A673 (cell line): ENCODE measurements around the gene RPAP3. TPM values are rescaled to one million over a fixed set of nuclear protein-coding genes. Genes with fewer than 3 reads are reported as not detected.

Source experiments
- BruUV-seq: library from RNA; stranded (reverse); fragments of 400-500 nt; replicated peaks from 2 replicates; lab custom pipeline; 2021; lab: Mats Ljungman, UMichigan
- CTCF ChIA-PET: fragments of 300-600 bp; sonication (Branson Sonifier 250); formaldehyde crosslinking; loops from one replicate; lab custom pipeline; 2022; ENCODE audit warnings: antibody characterized with exemption; lab: Charles Lee
- POLR2A ChIA-PET: fragments of 300-600 bp; sonication (Branson Sonifier 250); formaldehyde crosslinking; loops from one replicate; lab custom pipeline; 2022; ENCODE audit warnings: antibody characterized with exemption; ENCODE audit not compliant: low non-redundant PET; lab: Charles Lee
- DNase-seq: peaks from one replicate; pipeline ENCODE4 v3.0.0-alpha.2; 2015; ENCODE audit warnings: low spot score
- H3K27ac ChIP-seq: fragments of 200-600 bp; sonication (generic); 2 replicates; pipeline ENCODE4 v1.5.1; 2016; ENCODE audit warnings: mixed run types, low read depth, mild to moderate bottlenecking, mixed read lengths, antibody characterized with exemption, low read length; ENCODE audit not compliant: poor library complexity, severe bottlenecking
- H3K27me3 ChIP-seq: fragments of 200-600 bp; sonication (generic); replicated peaks from 2 replicates; pipeline ENCODE4 v1.6.1; 2017; ENCODE audit warnings: mixed run types, low read depth, mild to moderate bottlenecking, mixed read lengths, antibody characterized with exemption, low read length; ENCODE audit not compliant: insufficient read depth, poor library complexity
- H3K36me3 ChIP-seq: fragments of 200-600 bp; sonication (generic); 2 replicates; pipeline ENCODE4 v1.6.1; 2016; ENCODE audit warnings: mixed run types, mild to moderate bottlenecking, mixed read lengths, antibody characterized with exemption, low read length; ENCODE audit not compliant: insufficient read depth, poor library complexity, severe bottlenecking
- H3K4me1 ChIP-seq: fragments of 200-600 bp; sonication (generic); 2 replicates; pipeline ENCODE4 v1.6.1; 2017; ENCODE audit warnings: mixed run types, mild to moderate bottlenecking, mixed read lengths, antibody characterized with exemption, low read length; ENCODE audit not compliant: insufficient read depth, poor library complexity, severe bottlenecking
- H3K4me3 ChIP-seq: fragments of 200-600 bp; sonication (generic); 2 replicates; pipeline ENCODE4 v1.5.1; 2016; ENCODE audit warnings: low read depth, mixed run types, mild to moderate bottlenecking, mixed read lengths, low read length; ENCODE audit not compliant: poor library complexity, severe bottlenecking
- H3K9me3 ChIP-seq: fragments of 200-600 bp; sonication (generic); 2 replicates; pipeline ENCODE4 v1.6.1; 2016; ENCODE audit warnings: mixed run types, low read depth, mild to moderate bottlenecking, mixed read lengths, antibody characterized with exemption, low read length; ENCODE audit not compliant: poor library complexity, severe bottlenecking
- EZH2 ChIP-seq: fragments of 200-600 bp; sonication (generic); IDR thresholded peaks from 2 replicates; pipeline ENCODE4 v1.6.1; 2017; ENCODE audit warnings: borderline replicate concordance, low read depth, mild to moderate bottlenecking, mixed read lengths, antibody characterized with exemption, low read length; ENCODE audit not compliant: poor library complexity, severe bottlenecking
- intact Hi-C: fragments of 100-400 bp; cut with micrococcal nuclease; formaldehyde crosslinking; loops from one replicate; pipeline ENCODE4 v1.10.0; 2022; ENCODE audit not compliant: unreplicated experiment
- total RNA-seq: library from RNA; stranded (reverse); gene quantifications from 2 replicates; pipeline ENCODE4 v1.2.3, GENCODE V29; 2021
- TF ChIP-seq, protein P1 (sequence below): fragments of 300-800, 200-600 bp; sonication (generic); conservative IDR thresholded peaks from 2 replicates; pipeline ENCODE4 v1.5.1; 2017; ENCODE audit warnings: low read depth, mild to moderate bottlenecking, antibody characterized with exemption, low read length, moderate library complexity, mixed read lengths

The RPAP3 gene
- total RNA-seq, 1 experiment from 2014 or later = 81.1 TPM

- POLR2A ChIA-PET = no interaction called here
- H3K9me3 ChIP-seq = no peaks in the 10 kb centered on the region
- intact Hi-C loops = no loop called here
- CTCF ChIA-PET = no interaction called here
- H3K27ac ChIP-seq = no peak overlapping the region
- TF ChIP-seq EZH2 = no peak
- TF ChIP-seq, protein P1, sequence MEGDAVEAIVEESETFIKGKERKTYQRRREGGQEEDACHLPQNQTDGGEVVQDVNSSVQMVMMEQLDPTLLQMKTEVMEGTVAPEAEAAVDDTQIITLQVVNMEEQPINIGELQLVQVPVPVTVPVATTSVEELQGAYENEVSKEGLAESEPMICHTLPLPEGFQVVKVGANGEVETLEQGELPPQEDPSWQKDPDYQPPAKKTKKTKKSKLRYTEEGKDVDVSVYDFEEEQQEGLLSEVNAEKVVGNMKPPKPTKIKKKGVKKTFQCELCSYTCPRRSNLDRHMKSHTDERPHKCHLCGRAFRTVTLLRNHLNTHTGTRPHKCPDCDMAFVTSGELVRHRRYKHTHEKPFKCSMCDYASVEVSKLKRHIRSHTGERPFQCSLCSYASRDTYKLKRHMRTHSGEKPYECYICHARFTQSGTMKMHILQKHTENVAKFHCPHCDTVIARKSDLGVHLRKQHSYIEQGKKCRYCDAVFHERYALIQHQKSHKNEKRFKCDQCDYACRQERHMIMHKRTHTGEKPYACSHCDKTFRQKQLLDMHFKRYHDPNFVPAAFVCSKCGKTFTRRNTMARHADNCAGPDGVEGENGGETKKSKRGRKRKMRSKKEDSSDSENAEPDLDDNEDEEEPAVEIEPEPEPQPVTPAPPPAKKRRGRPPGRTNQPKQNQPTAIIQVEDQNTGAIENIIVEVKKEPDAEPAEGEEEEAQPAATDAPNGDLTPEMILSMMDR = no peak
- H3K36me3 ChIP-seq = no peaks in the 10 kb centered on the region
- peaks cover 13% of the 10 kb centered on the region for H3K4me1 ChIP-seq
- H3K4me3 ChIP-seq = no peak overlapping the region
- no peaks in the 10 kb centered on the region for H3K27me3 ChIP-seq
- no TSS peak for BruUV-seq
- DNase-seq = no peak
Observed at GRCh38 chr12:47752121-47752520, 46.3 kb upstream of the RPAP3 start.

DNA sequence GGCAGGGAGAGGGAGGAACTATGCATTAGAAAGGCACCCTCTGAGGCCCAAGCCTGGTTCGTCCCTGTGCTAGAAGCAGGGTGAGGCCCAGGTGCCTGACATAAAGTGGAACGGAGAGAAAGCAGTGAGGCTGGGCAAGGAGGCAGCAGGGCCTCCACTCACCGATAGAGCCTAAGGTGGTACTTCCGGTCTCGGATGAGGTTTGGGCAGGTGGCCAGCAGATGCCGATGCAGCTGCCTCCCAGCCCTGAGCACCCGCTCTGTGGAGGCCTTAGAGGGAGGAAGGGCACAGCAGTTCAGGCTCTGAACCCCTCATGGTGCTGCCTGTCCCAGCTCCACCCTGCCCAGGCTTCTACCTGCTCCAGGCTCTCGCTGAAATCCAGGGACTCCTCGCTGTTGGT is 45.7 kb upstream of the RPAP3 start:
- POLR2A ChIA-PET = no interaction called here
- no TSS peak for BruUV-seq
- Histone ChIP-seq H3K36me3 (no peaks in the 10 kb centered on the region), H3K4me1 (peaks cover 19% of the 10 kb centered on the region), H3K4me3 (no peak overlapping the region), H3K27ac (no peak overlapping the region), H3K27me3 (no peaks in the 10 kb centered on the region), H3K9me3 (no peaks in the 10 kb centered on the region)
- no peak for DNase-seq
- TF ChIP-seq, protein P1 = no peak
- no peak for TF ChIP-seq EZH2
- intact Hi-C loops = no loop called here
- CTCF ChIA-PET = no interaction called here

DNA sequence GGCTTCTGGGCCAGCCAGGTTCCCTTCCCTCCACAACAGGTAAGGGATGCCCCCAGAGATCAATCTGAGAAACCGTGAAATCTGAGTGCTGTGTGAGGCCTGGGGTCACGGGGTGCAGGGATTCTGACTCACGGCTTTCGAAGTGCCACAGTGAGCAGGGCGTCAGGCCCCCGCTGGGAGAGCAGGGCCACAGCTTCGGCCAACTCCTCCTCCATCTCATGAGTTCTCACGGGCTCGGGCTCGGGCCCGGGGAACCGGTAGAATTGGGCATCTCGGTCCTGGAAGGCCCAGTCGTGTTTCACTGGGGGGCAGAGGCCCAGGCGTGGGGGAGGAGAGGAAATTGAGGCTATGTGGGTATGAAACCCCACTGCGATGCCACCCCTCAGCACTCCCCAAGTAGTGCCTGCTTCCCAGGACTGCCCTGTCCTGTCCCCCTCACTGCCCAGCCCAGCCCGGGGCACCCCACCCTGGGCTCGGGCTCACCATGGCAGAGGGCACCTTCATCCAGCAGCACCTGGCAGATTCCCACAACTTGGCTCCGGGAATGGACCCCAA is 45.2 kb upstream of the RPAP3 start:
- intact Hi-C loops = no loop called here
- CTCF ChIA-PET = no interaction called here

More for the DNA sequence above, 45.2 kb upstream of the RPAP3 start:
- H3K27ac ChIP-seq = no peak overlapping the region
- no peaks in the 10 kb centered on the region for H3K36me3 ChIP-seq
- H3K27me3 ChIP-seq = no peaks in the 10 kb centered on the region
- no TSS peak for BruUV-seq
- peaks cover 21% of the 10 kb centered on the region for H3K4me1 ChIP-seq
- no peak for DNase-seq
- H3K4me3 ChIP-seq = no peak overlapping the region
- no peaks in the 10 kb centered on the region for H3K9me3 ChIP-seq
- TF ChIP-seq, protein P1 = no peak
- TF ChIP-seq EZH2 = no peak
- POLR2A ChIA-PET = no interaction called here
